Hematopoietic multipotent progenitor cell treated with erythropoietin and hydrocortisone succinate and interleukin-3 and kit ligand, for 8 days (in vitro differentiated cells): ENCODE results near the gene XKRX.

Source experiments
- DNase-seq: peaks from one replicate; pipeline ENCODE4 v3.0.0-alpha.2; 2015

Gene XKRX

GRCh38 chrX:100883654-100884053, 45.1 kb downstream of the XKRX start:
- DNase-seq = no peak

- DNase-seq = no peak
These were observed 48.3 kb downstream of the XKRX start for GRCh38 chrX:100880368-100880767.

GRCh38 chrX:100874325-100874724, 54.4 kb downstream of the XKRX start, which contains the start of gene NOX1:
NOX1 (minus strand) TSS chrX:100874359; CDS start chrX:100874139, 220 bp downstream.
- no peak for DNase-seq

GRCh38 chrX:100871594-100872560, 56.8 kb downstream of the XKRX start:
- no peak for DNase-seq

GRCh38 chrX:100870527-100870926, 58.2 kb downstream of the XKRX start:
- DNase-seq = no peak

- DNase-seq = no peak
These were observed 60.4 kb downstream of the XKRX start for GRCh38 chrX:100868273-100868672.

GRCh38 chrX:100864657-100865391, 63.9 kb downstream of the XKRX start:
- DNase-seq = no peak
